ENCODE data around the gene EGFL7.

The EGFL7 gene

DNA sequence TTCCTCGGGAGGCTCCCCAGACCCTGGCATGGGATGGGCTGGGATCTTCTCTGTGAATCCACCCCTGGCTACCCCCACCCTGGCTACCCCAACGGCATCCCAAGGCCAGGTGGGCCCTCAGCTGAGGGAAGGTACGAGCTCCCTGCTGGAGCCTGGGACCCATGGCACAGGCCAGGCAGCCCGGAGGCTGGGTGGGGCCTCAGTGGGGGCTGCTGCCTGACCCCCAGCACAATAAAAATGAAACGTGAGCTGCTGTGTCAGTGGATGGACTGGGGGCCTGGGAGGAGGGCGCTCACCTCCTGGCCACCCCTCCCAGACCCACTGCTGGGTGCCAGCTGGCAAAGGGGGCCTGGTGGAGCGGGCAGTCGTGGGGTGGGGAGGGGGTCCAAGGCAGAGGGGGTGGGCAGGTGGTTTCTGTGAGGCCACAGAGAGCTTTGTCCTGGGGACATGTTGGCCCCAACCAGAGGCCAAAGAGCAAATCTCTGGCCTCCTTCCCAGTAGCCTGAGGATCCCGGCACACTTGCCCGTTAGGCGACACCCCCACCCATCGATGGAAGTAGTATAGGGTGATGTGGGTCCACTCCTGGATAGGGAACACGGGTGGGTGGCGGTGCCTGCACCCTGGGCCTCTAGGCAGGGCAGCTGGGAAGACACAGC, 9.8 kb downstream of the EGFL7 start:
- DNase-seq (ENCODE audit: low read depth in 2 of 2): no peak

DNA sequence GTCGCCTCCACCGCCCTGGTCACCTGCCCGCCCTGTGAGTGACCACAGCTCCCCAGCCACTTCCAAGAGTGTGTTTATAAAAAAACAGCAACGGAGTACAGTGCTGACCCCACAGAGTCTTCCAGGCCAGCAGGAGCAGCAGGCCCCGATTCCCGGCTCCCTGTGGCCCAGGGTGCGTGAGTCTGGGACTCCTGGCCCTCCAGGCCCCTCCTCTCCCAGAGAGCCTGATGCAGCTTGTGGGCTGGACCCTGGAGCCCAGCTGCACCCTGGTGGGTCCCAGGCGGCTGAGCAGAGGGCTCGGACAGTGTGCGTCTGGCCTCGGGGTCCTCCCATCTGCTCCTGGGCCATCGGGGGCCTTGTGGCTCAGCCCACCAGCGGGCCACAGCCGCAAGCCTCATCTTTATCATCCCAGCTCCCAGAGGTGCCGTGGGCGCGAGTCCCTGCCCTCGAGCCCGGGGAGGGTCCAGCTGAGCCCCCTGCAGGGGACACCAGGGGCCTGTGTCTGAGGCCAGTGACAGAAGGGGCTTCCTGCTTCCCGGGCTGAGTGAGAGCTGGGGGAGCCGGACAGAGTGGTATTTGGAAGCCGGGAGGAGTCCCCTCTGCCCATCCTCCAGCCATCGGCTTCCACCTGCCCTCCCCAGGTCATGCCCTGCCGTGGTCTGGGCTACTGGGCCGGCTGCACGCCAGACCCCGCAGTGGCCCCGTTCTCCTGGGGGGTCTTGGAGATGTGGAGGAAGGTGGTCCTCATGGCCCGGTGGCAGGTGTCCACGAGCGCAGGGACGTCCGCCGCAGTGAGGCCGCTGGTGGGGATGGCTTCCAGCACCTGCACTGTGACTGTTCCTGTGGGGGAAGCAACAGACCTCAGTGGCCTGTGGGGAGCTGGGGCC, 10.6 kb downstream of the EGFL7 start:
- no peak for DNase-seq (ENCODE audit: low read depth in 2 of 2)

GRCh38 chr9:136673975-136674785, 11.5 kb downstream of the EGFL7 start:
- DNase-seq (ENCODE audit: low read depth in 2 of 2): no peak

DNA sequence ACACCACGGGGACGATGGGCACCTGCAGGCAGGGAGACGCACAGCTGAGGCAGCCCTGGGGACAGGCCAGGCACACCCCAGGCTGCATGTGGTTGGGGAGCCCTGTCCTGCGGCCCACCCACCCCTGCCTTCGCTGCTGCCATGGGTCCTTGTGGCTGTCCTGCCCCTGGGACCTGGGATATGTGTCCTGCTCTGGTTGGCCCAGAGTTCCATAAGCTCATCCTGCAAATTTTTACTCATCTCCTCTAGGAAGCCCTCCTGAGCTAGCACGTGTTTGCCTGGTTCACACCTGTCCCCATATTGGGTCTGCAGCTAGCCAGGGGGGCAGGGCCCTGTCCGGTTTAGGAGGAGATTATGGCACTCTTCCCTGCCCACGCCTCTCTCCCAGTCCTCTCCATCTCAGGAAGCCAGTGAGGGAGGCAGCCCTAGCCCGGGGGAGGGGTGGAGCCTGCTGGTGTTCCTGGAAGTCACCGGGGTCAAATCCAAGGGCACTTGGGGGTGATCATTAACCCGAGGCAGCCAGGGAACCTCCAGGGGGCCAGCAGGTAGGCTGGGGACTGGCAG, 12.2 kb downstream of the EGFL7 start:
- no peak for DNase-seq (ENCODE audit: low read depth in 2 of 2)

DNA sequence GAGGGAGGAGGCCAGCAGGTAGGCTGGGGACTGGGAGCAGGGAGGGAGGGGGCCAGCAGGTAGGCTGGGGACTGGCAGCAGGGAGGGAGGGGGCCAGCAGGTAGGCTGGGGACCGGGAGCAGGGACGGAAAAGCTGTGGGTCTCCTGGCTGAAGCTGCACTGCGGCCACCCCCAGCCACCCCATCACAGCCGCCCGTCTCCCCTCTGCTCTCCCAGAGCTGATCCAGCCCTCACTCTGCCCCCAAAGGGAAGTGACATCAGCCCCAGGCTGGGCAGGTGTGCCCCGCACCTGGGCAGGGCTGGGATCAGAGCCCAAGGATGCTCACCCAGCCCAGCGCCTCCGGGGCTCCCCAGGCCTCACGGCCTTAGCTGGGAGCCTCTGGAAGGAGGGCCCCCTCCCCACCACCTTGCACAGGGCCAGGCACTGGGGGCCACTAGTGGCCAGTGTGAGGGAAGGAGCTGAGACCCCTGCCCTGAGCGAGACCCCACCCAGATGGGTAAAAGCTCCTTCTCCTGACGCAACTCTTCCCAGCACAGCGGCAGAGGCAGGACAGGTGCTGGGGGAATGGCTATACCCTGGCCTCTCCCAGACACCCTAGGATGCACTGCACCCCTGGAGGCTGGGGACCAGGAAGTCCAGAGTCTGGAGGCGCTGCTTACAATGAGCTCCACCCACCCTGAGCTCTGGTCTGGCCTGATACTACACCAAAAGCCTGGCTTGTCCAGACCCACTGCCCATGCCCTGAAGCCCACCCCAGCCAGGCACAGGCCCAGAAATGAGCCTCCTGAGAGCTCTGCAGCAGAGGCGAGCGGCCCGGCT, 13.0 kb downstream of the EGFL7 start:
- DNase-seq (ENCODE audit: low read depth in 2 of 2): no peak

DNA sequence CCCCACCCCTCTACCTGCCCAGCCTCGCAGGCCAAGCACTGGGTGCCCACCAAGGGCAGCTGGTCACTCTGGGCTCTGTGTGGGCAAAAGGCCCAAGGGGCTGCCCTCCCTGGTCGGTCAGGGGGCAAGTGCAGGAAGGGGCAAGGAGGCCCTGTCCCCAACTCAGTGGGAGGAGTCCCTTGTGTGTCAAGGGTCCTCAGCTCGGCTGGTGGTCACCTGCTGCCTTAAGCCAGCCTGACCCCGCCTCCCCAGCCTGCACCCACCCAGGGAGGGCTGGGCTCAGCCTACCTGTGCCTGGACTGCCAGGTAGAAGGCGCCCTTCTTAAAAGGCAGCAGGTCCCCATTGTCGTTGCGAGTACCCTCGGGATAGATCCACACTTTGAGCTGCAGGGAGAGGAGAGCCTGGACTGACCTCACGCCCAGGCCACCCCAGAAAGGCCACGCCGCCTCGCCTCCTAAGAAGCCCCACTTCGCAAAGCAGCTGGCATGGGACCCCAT, 13.6 kb downstream of the EGFL7 start:
- DNase-seq (ENCODE audit: low read depth in 2 of 2): no peak

DNA sequence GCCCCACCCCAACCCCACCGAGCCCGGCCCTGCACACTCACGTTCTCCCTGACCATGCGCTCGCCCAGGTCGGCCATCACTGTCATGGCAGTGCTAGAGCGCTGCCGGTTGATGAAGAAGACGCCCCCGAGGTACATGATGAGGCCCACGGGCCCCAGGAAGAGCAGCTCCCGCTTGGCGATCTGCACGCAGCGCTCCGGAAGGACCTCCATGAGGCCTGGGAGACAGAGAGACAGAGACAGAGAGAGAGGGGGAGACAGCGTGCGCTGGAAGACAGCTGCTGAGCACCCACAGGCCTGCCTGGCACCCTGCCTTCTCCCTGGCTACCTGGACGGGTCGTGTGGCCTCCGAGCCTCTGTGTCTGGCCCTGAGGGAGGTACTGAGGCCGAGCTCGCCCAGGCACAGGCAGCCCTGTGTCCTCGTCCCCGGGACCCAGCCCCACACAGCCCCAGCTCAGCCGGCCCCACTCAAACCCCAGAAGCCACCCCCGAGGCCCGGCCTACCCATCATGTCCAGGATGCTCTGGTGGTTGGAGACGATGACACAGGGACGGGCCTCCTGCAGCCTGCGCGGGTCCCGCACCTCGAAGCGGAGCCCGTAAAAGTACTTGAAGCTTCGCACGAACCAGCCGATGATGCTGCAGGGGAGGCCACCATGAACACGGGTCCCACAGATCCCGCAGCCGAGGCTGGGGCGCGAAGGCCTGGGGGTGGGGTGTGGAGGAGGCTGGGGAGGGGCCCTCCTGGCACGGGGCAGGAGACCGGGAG, 14.4 kb downstream of the EGFL7 start:
- DNase-seq (ENCODE audit: low read depth in 2 of 2): no peak

- no peak for DNase-seq (ENCODE audit: low read depth in 2 of 2)
Measured at GRCh38 chr9:136678034-136678433, 15.3 kb downstream of the EGFL7 start.

DNA sequence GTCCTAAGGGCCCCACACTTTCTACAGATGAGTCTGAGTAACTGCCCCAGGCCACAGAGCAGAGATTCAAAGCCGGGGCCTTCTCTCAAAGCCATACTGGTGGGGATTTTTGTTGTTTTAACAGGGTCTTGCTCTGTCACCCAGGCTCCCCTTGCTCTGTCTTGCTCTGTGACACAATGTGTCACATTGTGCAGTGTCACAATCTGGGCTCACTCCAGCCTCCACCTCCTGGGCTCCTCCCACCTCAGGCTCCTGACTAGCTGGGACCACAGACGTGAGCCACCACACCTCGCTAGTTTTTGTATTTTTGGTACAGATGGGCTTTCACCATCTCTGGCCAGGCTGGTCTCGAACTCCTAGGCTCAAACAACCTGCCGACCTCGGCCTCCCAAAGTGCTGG, 15.9 kb downstream of the EGFL7 start:
- DNase-seq (ENCODE audit: low read depth in 2 of 2): no peak

DNA sequence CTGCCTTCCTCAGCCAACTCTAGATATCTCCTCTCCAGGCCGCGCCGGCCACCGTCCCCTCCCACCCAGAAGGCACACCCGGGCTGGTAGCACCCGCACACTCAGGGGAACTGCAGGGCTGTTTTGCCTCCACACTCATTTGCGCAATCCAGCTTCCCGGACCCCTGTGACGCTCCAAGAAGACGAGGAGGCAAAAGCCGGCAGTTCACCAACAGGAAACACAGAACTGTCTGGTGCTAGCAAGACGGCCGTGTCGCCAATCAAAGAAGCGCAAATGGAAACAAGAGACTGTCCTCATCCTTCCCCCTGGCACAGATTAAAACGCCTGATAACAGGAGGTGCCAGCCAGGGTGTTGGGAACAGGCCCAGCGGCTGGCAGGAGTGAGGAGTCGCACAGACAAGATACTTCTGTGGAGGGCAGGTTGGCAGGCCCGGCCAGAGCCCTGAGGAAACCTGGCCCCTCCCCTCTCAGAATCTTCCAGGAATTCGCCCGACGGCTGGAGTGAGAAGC, 16.8 kb downstream of the EGFL7 start:
- DNase-seq (ENCODE audit: low read depth in 2 of 2): no peak

- DNase-seq (ENCODE audit: low read depth in 2 of 2): no peak
Measured at GRCh38 chr9:136681029-136681428, 18.3 kb downstream of the EGFL7 start.

GRCh38 chr9:136681945-136682699, 19.4 kb downstream of the EGFL7 start:
- no peak for DNase-seq (ENCODE audit: low read depth in 2 of 2)

- DNase-seq (ENCODE audit: low read depth in 2 of 2): no peak
Measured at GRCh38 chr9:136682710-136683109, 20.0 kb downstream of the EGFL7 start.

DNA sequence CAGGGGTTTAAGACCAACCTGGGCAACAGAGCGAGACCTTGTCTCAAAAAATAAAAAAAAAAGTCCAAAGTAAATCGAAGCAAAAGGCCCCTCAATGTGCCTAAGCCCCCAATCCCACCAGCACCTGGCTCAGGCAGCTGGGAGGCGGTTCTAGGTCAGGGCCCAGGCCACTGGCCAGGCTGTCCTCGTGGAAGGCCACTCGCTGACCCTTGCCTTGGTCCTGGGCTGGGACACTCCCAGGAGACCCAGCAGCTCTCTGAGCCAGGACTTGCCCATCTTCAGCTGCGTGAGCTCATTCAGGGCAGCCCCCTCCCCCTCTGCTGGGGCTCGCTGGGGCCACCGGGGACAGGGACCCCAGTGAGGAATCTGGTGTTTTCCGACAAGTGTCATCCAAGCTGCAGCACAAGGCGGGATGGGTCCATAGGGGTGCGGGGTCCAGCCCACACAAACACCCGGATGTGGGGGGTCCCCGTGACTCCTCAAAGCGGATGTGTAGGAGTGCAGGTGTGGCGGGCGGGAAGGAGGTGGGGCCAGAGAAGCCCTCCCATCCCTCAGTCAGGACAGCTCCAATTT, 20.5 kb downstream of the EGFL7 start:
- DNase-seq (ENCODE audit: low read depth in 2 of 2): no peak

- no peak for DNase-seq (ENCODE audit: low read depth in 2 of 2)
Measured at GRCh38 chr9:136683755-136684154, 21.0 kb downstream of the EGFL7 start.

DNA sequence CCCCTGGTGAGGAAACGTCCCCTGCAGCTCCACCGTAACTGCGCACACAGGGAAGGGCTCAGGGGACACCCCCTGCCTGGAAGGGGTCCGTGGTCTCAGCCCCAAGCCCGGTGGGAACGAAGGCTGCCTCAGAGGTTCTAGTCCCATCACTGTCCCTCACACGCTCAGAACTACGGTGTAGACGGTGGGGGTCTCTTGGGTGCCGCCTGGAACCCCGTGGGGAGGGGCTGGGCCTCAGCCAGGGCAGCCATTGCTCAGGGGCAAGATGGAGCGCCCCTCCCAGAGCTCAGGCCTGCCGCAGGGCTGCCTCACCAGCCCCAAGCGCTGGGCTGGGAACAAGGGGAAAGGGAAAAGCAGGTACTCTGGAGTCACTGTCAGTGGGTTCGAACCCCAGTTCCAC, 21.6 kb downstream of the EGFL7 start:
- no peak for DNase-seq (ENCODE audit: low read depth in 2 of 2)

GRCh38 chr9:136684799-136685198, 22.1 kb downstream of the EGFL7 start:
- DNase-seq (ENCODE audit: low read depth in 2 of 2): no peak

DNA sequence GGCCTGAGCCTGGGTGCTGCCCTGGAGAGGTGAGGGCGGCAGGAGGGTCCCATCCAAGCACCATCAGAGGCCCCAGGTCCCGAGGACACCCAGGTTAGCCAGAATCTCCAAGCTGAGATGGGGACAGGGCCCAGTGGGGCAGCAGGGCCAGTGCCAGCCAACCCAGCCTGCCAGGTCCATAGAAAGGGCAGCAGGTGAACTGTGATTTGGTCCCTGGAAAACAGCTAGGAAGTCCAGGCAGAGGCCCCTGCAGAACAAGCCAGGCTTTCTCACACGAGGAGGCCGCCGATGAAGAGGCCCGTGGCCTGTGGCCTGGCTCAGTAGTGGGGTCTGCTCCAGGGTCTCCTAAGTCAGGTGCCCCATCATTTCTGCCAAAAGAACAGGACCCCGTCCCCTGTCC, 22.5 kb downstream of the EGFL7 start:
- DNase-seq (ENCODE audit: low read depth in 2 of 2): no peak
